Erythroblast (primary cell): Measurements from ENCODE around the gene COL6A6.

ENCODE experiments used
- DNase-seq, 2 experiments: peaks; one replicate each; lab custom pipeline; 2025; lab: John Stamatoyannopoulos, UW
- GATA1 ChIP-seq: IDR thresholded peaks from 2 replicates; pipeline ENCODE4 v1.6.1; 2011; ENCODE audit warnings: low read depth, mild to moderate bottlenecking, control low read depth, low read length, moderate library complexity
- POLR2A ChIP-seq: IDR thresholded peaks from 2 replicates; pipeline ENCODE4 v1.6.1; 2011; ENCODE audit warnings: mild to moderate bottlenecking, low read length

The COL6A6 gene, protein sequence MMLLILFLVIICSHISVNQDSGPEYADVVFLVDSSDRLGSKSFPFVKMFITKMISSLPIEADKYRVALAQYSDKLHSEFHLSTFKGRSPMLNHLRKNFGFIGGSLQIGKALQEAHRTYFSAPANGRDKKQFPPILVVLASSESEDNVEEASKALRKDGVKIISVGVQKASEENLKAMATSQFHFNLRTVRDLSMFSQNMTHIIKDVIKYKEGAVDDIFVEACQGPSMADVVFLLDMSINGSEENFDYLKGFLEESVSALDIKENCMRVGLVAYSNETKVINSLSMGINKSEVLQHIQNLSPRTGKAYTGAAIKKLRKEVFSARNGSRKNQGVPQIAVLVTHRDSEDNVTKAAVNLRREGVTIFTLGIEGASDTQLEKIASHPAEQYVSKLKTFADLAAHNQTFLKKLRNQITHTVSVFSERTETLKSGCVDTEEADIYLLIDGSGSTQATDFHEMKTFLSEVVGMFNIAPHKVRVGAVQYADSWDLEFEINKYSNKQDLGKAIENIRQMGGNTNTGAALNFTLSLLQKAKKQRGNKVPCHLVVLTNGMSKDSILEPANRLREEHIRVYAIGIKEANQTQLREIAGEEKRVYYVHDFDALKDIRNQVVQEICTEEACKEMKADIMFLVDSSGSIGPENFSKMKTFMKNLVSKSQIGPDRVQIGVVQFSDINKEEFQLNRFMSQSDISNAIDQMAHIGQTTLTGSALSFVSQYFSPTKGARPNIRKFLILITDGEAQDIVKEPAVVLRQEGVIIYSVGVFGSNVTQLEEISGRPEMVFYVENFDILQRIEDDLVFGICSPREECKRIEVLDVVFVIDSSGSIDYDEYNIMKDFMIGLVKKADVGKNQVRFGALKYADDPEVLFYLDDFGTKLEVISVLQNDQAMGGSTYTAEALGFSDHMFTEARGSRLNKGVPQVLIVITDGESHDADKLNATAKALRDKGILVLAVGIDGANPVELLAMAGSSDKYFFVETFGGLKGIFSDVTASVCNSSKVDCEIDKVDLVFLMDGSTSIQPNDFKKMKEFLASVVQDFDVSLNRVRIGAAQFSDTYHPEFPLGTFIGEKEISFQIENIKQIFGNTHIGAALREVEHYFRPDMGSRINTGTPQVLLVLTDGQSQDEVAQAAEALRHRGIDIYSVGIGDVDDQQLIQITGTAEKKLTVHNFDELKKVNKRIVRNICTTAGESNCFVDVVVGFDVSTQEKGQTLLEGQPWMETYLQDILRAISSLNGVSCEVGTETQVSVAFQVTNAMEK (N-terminal part only)

DNA sequence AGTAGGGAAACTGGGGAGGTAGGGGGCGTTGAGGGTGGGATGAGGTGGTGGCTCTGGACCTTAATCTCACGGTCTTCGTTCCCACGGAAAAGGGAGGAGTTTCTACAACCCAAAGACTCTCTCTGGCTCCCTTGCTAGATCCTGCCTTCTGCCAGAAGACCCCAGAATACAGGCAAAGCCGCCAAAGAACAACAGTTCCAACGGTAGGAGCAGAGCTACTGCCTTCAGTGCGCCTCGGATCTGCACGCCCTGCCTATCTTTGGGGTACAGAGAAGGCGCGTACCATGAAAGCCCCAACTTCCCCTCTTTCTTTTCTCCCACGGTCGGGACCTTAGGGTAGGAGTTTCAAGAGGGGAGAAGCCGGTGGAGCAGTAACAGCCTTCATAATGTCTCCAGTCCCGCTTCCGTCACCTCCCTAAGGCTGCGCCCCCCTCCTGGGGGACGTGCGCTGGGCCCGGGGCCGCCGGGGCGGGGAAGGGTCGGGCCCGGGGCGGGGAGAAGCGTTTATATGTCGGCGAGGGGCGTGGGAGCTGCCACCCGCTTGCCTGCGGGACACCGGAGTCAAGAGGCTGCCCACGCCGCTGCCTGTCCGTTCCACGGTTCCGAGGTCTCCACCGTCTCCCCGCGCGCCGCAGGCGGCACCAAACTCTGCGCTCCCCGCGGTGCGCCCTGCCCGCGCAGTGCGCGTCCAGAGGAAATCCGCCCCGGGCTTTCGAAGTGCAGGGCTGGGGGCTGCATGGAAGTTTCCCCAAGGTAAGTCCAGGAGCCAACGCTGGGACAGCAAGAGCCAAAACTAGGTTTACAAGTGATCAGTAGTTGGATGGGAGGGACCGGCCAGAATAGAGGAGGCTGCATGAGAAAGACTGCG, at the start of gene COL6A6:
TSS of gene COL6A6 (plus strand) at position 533 of the 868 bp plus-strand sequence. CDS start 43,188 bp downstream, outside the sequence.
- TF ChIP-seq GATA1 (no peak), POLR2A (no peak)
- no peak for DNase-seq

DNA sequence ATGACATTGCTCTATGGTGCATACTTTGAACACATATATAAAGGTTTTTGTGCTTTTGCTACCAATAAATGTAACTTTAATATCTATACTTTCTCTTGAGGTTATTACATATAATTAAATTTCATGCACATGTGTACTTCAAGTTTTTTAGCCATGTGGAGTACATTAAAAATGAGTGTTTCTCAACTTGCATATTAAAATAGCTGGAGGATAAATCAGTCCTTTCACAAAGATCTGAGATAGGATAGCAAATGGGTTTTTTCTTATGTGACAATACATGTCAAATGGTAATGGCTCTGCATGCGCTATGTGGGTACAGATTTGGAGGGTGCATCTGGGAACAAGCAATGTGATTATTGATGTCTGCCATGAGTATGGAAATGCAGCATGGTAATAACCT, 48.7 kb upstream of the COL6A6 start:
- no peak for TF ChIP-seq POLR2A
- TF ChIP-seq GATA1: no peak
- DNase-seq: no peak

DNA sequence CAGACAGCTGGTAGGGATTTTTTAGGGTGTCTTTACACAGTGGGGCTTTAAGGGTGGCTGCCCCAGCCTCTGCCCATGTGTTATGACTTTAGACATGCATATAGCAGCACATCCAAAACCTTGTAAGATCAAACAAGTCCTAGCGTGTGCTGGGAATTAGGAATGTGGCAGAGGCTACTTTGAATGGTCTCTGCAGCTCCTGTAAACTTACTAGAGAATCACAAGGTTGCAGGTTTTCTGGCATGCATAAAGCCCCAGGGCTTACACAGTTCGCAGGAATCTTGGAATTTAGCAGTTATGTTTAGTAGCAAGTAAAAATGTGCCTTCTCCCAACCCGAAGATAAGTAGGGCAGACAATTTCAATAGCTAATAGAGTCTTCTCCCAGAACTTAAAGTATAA, 46.9 kb upstream of the COL6A6 start:
- TF ChIP-seq GATA1: no peak
- no peak for TF ChIP-seq POLR2A
- no peak for DNase-seq

DNA sequence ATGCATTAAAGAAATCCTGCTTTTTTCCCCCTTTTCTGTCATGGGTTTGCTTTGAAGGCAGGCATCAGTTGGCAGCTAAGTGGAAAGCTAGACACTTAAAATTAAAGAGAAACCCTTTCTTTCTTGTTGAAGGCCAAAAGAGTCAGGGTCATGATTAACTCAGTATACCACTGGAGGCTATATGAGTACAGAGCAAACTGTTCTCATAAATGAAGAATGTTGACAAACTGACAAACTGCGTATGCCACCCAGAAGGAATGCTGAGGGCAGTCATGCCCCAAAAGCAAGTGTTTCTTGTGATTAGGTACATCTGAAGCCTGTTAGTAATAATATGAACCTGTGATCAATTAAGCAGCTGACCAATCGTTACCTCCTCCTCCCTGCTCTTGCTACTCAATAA, 43.6 kb upstream of the COL6A6 start:
- no peak for DNase-seq

DNA sequence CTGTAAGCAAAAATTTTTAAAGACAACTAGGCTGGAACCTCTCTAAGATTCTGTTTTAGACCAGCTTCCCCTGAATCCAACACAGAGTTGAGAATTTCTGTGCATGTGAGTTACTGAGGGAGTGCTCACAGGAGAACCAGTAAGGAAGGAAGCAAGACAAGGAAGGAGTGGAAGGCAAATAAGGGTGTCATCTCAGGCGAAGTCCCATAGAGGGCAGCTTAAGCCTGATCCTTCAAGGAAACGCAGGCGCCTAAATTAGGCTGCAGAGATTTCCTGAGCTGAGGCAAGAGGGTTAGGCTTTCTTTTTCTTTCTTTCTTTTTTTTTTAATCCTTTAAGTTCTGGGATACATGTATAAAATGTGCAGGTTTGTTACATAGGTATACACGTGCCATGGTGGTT, 36.2 kb upstream of the COL6A6 start:
- DNase-seq: peak; percentile 5 to 10
- no peak for TF ChIP-seq GATA1
- no peak for TF ChIP-seq POLR2A

More for the DNA sequence above, 43.6 kb upstream of the COL6A6 start:
- no peak for TF ChIP-seq POLR2A
- no peak for TF ChIP-seq GATA1

DNA sequence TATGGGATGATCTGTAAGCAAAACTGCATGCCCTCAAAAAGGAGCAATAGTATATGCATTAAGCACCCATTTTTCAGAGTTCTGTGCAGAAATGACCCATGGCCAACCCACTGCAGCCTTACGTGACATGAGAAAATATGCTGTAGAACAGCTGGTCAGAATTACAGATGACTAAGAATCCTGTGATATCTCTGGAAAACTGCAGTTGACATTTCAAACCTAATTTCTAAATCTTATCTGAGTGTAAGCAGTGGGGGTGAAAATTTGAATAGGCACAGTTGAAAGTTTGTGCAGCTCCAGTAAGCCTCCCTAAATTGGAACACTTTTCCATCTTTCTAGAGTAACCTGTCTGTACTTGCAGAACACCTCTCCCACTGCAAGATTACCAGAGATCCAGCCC, 28.7 kb upstream of the COL6A6 start:
- TF ChIP-seq GATA1 (no peak), POLR2A (no peak)
- DNase-seq: no peak

DNA sequence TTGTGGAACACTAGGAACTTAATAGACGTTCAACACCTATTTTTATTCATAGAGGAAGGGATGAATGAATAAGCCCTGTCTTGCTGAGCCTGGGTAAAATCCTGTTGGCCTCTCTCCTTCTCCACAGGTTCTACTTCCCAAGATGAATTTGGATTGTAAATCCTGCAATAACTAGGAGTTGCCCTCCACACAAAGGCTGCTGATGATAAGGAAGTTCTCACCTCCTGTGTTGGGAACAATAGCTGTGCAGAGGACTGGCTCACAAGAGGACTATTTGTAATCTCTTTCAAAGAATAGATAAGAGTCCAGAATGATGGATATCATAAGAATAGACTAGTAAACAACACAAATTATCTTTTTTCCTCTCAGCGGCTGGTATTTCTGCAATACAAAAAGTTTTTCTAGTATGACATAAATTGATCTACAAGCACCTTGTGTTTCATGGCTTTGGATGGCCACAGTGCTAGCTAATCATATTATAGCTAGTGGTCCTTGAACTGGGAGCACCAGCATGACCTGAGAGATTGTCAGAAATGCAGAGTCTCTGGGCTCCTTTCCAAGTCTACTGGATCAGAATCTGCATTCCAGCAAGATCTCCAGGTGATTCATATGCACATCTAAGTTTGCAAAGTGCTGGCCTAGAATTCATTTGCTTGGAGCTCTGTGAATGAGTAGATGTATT, 28.1 kb upstream of the COL6A6 start:
- no peak for DNase-seq
- TF ChIP-seq POLR2A: no peak
- TF ChIP-seq GATA1: no peak

DNA sequence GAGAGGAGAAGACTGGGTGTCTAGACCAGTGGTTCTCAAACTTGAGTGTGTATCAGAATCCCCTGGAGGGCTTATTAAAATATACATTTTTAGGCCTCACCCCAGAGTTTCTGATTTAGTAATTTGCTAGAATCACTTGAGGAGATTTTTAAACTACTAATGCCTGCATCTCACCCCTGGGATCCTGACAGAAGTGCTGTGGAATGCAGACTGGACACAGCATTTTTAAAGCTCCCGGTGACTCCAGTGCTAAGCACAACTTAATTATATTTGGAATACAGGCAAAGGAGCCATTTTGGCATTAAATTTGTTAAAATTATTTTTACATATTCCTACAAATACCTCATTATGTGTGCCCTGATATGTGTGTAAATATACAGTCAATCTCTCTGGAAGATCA, 26.7 kb upstream of the COL6A6 start:
- no peak for DNase-seq
- TF ChIP-seq GATA1: no peak
- no peak for TF ChIP-seq POLR2A

DNA sequence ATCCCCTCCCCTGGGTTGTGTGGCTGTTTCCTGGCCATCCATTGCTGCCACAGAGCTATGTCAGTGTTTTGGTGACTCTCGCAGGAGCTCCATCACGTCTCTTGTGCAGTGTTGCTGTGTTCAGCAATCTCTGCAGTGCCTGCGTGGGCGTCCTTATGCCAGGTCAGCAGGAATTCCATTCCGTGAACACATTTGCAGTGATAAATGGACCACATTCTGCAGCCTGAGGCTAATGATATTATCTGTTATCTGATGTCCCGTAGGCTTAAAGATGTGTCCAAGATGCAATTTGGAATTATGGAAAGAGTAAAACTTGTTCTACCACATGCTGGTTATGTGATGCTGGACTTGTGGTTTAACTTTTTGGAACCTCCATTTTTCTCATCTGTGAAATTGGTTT, 25.5 kb upstream of the COL6A6 start:
- DNase-seq: no peak
- TF ChIP-seq GATA1 (no peak), POLR2A (no peak)

DNA sequence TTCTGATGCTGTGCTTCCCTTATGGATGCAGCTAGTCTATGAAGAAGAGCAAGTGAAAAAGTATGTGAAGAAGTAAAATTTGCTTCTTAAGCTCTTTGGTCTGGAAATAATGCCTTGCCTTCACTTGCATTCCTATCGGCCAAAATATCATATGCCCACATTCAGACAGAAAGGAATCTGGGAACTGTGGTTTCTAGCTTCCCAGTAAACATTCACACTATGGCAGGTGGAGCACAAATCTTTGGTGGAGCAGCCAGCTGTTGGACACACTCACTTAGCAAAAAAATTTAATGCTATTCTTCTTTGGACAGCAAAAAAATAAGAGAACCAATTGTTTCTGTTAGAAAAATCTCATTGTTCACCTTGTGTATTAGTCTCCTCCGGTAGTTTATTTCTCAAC, 12.3 kb upstream of the COL6A6 start:
- DNase-seq: no peak
- TF ChIP-seq POLR2A: no peak
- TF ChIP-seq GATA1: no peak

DNA sequence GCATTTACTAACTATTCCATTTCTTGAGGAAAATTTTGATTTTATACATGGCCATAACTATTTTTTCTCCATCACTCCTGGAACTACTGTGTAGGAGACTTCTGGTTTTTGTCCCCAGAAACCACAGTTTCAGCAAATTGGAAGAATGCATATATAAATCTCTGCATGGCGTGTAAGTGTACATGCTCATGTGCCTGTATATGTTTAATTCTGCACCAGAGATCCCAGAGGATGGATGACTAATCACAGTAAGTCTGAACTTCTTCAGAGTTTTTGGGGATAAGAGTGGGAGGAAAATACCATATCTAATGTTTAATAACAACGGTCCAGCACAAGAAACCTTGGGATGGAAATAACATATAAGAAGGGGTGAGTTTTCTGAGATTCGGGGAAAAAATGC, 10.9 kb upstream of the COL6A6 start:
- DNase-seq: no peak
- TF ChIP-seq GATA1 (no peak), POLR2A (no peak)

DNA sequence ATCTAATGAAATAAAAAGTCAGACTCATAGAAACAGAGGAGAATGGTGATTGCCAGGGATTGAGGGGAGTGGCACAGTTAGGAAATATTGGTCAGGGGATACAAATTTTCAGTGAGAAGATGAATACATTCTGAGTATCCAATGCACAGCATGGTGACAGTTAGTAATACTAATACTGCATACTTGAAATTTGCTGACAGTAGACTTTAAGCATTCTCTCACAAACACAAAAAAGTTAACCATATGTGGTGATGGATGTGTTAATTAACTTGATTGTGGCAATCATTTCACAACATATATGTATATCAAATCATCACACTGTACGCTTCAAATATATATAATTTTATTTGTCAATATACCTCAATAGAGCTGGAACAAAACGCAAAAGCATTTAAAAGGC, 9.2 kb upstream of the COL6A6 start:
- no peak for DNase-seq
- TF ChIP-seq POLR2A (no peak), GATA1 (no peak)

DNA sequence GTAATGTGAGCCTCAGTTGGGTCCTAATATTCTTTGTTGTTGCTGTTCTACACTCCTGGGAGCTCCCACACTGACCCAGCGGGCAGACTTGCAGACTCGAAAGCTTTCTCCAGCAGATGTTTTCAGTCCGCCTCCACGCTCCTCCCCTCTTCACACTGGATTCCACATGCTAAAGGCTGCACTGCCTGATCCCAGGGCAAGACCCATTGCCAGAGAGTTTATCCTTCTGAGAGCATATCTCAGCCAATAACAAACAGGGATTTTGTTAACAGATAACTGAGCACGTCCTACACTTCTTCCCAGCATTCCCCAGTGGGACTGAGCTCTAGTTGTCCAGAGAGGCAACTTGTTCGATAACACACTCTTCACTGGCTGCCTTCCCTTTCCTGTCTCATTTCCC, 8.0 kb upstream of the COL6A6 start:
- no peak for DNase-seq
- no peak for TF ChIP-seq GATA1
- no peak for TF ChIP-seq POLR2A
